DOHH2 (cell line): Measurements from ENCODE around the gene RAB26.

ENCODE experiments used
- H3F3A ChIP-seq: fragments of 200-600 bp; sonication (generic), shearing (Covaris generic); 2 replicates; pipeline ENCODE4 v1.6.0; 2016; ENCODE audit warnings: antibody characterized with exemption, mild to moderate bottlenecking; ENCODE audit not compliant: control insufficient read depth, insufficient read depth
- H3K27ac ChIP-seq: fragments of 200-600 bp; sonication (generic); 2 replicates; pipeline ENCODE4 v1.5.1; 2014; ENCODE audit warnings: low read depth, mild to moderate bottlenecking, low read length, moderate library complexity
- H3K27me3 ChIP-seq: fragments of 200-600 bp; sonication (generic); 2 replicates; pipeline ENCODE4 v1.6.1; 2014; ENCODE audit warnings: mild to moderate bottlenecking, low read length, mixed read lengths; ENCODE audit not compliant: control insufficient read depth
- H3K36me3 ChIP-seq: fragments of 200-600 bp; sonication (generic); 2 replicates; pipeline ENCODE4 v1.6.1; 2014; ENCODE audit warnings: mild to moderate bottlenecking, low read length, moderate library complexity, mixed read lengths; ENCODE audit not compliant: control insufficient read depth
- H3K4me1 ChIP-seq: fragments of 200-600 bp; sonication (generic); 2 replicates; pipeline ENCODE4 v1.6.1; 2014; ENCODE audit warnings: mild to moderate bottlenecking, low read length, mixed read lengths; ENCODE audit not compliant: control insufficient read depth
- H3K4me2 ChIP-seq: fragments of 200-600 bp; sonication (generic); 2 replicates; pipeline ENCODE4 v1.6.0; 2014; ENCODE audit warnings: mild to moderate bottlenecking, low read length, moderate library complexity
- H3K4me3 ChIP-seq: fragments of 200-600 bp; sonication (generic); 2 replicates; pipeline ENCODE4 v1.5.1; 2014; ENCODE audit warnings: mild to moderate bottlenecking, low read length, mixed read lengths
- H3K79me2 ChIP-seq: fragments of 200-600 bp; sonication (generic); 2 replicates; pipeline ENCODE4 v1.6.1; 2014; ENCODE audit warnings: mild to moderate bottlenecking, low read length, mixed read lengths; ENCODE audit not compliant: control insufficient read depth
- H3K9me2 ChIP-seq: fragments of 200-600 bp; sonication (generic); replicated peaks from 2 replicates; pipeline ENCODE4 v1.6.1; 2014; ENCODE audit warnings: mild to moderate bottlenecking, low read length, mixed read lengths; ENCODE audit not compliant: control insufficient read depth
- H3K9me3 ChIP-seq: fragments of 200-600 bp; sonication (generic); 2 replicates; pipeline ENCODE4 v1.6.1; 2014; ENCODE audit warnings: antibody characterized with exemption, low read length, mixed read lengths; ENCODE audit not compliant: control insufficient read depth, insufficient read depth
- H4K20me1 ChIP-seq: fragments of 200-600 bp; sonication (generic); 2 replicates; pipeline ENCODE4 v1.6.0; 2014; ENCODE audit warnings: low read depth, mild to moderate bottlenecking, antibody characterized with exemption, low read length, moderate library complexity; ENCODE audit not compliant: control insufficient read depth, insufficient read depth
- EZH2phosphoT487 ChIP-seq: fragments of 200-600 bp; sonication (generic); IDR thresholded peaks from 2 replicates; pipeline ENCODE4 v1.6.1; 2017; ENCODE audit warnings: borderline replicate concordance, mild to moderate bottlenecking, antibody characterized with exemption, low read length, moderate library complexity, mixed read lengths
- TF ChIP-seq, protein P1 (sequence below): fragments of 200-600 bp; sonication (generic); IDR thresholded peaks from one replicate; pipeline ENCODE4 v1.5.1; 2014; ENCODE audit warnings: antibody characterized with exemption, mild to moderate bottlenecking, low read depth, low read length; ENCODE audit not compliant: poor library complexity, severe bottlenecking

RAB26 gene

DNA sequence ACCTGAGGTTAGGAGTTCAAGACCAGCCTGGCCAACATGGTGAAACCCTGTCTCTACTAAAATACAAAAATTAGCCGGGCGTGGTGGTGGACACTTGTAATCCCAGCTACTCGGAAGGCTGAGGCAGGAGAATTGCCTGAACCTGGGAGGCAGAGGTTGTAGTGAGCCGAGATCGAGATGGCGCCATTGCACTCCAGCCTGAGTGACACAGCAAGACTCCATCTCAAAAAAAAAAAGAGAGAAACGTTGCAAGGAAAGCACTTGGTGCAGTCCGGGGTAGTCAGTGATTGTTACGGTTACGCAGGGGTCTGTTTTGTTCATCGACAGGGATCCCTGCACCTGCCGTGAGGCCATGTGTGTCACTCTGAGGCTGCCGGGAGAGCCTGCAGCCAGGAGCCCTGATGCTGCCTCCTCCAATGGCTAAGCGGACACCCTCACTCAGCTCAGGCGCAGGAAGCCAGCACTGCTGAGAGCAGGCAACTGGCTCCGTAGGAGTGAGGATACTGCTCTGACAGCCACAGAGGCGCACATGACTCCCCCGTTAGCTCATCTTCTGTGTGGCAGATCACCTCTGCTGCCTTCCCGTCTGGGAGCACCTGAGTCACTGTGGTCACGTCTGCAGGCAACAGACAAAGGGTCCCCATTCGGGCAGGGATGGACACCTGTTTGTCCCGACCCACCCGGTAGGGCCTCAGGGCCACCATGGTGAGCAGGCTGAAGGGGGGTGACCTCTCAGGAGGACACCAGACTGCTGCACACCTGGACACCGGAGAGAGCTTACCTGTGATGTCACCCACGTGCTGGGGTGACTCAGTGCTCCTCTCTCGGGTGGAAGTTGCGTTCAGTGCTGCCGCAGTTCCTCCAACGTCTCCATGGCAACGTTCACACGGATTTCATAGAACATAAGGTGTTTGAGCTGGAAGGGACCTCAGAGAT lies 5.2 kb upstream of the RAB26 start:
- Histone ChIP-seq H3K4me1 (peaks cover 9% of the 10 kb centered on the region), H3K9me3 (no peaks in the 10 kb centered on the region), H3K27me3 (peaks cover 3% of the 10 kb centered on the region; the same call in 1 of the 2 replicates), H3K27ac (no peak overlapping the region), H3F3A (peaks cover 12% of the 10 kb centered on the region), H4K20me1 (peaks cover 5% of the 10 kb centered on the region; the same call in 1 of the 2 replicates), H3K4me3 (no peak overlapping the region), H3K79me2 (no peaks in the 10 kb centered on the region), H3K36me3 (no peaks in the 10 kb centered on the region), H3K9me2 (no peaks in the 10 kb centered on the region), H3K4me2 (no peak overlapping the region)
- TF ChIP-seq, protein P1, sequence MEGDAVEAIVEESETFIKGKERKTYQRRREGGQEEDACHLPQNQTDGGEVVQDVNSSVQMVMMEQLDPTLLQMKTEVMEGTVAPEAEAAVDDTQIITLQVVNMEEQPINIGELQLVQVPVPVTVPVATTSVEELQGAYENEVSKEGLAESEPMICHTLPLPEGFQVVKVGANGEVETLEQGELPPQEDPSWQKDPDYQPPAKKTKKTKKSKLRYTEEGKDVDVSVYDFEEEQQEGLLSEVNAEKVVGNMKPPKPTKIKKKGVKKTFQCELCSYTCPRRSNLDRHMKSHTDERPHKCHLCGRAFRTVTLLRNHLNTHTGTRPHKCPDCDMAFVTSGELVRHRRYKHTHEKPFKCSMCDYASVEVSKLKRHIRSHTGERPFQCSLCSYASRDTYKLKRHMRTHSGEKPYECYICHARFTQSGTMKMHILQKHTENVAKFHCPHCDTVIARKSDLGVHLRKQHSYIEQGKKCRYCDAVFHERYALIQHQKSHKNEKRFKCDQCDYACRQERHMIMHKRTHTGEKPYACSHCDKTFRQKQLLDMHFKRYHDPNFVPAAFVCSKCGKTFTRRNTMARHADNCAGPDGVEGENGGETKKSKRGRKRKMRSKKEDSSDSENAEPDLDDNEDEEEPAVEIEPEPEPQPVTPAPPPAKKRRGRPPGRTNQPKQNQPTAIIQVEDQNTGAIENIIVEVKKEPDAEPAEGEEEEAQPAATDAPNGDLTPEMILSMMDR = no peak
- no peak for TF ChIP-seq EZH2phosphoT487

DNA sequence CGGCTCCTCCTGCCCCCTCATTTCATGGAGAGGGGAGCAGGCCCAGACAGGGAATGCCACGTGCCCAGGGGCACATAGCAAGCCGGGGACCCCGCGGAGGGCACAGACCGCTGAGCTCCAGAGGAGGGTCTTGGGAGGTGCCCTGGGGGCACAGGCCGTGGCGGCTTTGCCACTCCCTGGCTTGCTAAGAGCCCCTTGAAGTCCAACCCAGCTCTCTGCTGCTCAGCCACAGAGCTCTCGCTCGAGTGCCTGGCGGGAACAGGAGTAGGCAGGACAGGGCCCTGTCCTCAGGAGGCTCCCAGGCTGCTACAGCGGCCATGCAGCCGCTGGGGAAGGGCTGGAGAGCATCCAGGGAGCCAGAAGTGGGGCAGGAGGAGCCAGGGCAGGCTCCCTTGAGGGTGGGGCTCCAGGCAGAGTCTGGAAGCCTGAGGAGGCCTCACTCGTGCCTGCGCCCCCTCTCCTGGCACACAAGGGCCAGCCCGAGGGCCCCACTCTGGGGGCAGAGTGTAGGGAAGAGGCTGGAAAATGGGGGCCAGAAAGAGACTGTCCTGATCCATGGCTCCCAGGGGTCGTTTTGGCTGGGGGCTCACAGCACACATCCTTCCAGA lies 4.4 kb upstream of the RAB26 start:
- peaks cover 4% of the 10 kb centered on the region; the same call in 1 of the 2 replicates for H3K27me3 ChIP-seq
- no peak overlapping the region for H3K4me2 ChIP-seq
- H3K36me3 ChIP-seq = no peaks in the 10 kb centered on the region
- no peak overlapping the region for H3K27ac ChIP-seq
- peaks cover 15% of the 10 kb centered on the region for H3K4me1 ChIP-seq
- H3F3A ChIP-seq = peaks cover 12% of the 10 kb centered on the region
- TF ChIP-seq EZH2phosphoT487 = no peak
- TF ChIP-seq, protein P1 = no peak
- peaks cover 6% of the 10 kb centered on the region; the same call in 1 of the 2 replicates for H4K20me1 ChIP-seq
- no peak overlapping the region for H3K4me3 ChIP-seq
- no peaks in the 10 kb centered on the region for H3K79me2 ChIP-seq
- no peaks in the 10 kb centered on the region for H3K9me2 ChIP-seq
- no peaks in the 10 kb centered on the region for H3K9me3 ChIP-seq

DNA sequence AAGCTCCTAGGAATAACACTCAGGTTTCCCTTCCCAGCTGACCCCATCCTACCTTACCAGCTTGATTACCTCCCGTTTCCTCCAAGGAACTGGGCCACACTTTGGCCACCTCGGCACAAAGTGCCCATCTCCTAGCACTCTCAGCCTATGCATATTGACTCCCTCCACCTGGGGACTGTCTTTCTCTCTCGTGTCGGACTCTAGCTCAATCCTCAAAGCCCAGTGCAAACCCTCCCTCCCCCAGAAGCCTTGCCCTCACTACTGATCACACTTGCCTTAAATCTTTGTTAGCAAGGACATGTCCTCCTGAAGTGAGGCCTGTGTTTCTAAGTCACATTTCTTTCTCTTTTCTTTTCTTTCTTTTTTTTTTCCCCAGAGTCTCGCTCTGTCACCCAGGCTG lies 2.6 kb upstream of the RAB26 start:
- no peaks in the 10 kb centered on the region for H3K79me2 ChIP-seq
- H3F3A ChIP-seq = peaks cover 28% of the 10 kb centered on the region
- H3K27me3 ChIP-seq = peaks cover 4% of the 10 kb centered on the region; the same call in 1 of the 2 replicates
- TF ChIP-seq EZH2phosphoT487 = no peak
- TF ChIP-seq, protein P1 = no peak
- H3K4me3 ChIP-seq = no peak overlapping the region
- H3K36me3 ChIP-seq = no peaks in the 10 kb centered on the region
- no peaks in the 10 kb centered on the region for H3K9me2 ChIP-seq
- peaks cover 28% of the 10 kb centered on the region for H3K4me1 ChIP-seq
- H3K9me3 ChIP-seq = no peaks in the 10 kb centered on the region
- H4K20me1 ChIP-seq = peaks cover 6% of the 10 kb centered on the region; the same call in 1 of the 2 replicates
- no peak overlapping the region for H3K4me2 ChIP-seq
- H3K27ac ChIP-seq = no peak overlapping the region
